Measurements from ENCODE around the gene SPRR2B.

- TF ChIP-seq REST (IDR thresholded peaks at IDR 0.05; ENCODE audit: borderline replicate concordance in 1 of 2, low read depth in 1 of 2, low read length in 2 of 2) (no peak), HDAC2 (CRISPR knock-in tag; IDR thresholded peaks at IDR 0.05) (no peak), ZNF879 (CRISPR knock-in tag; IDR thresholded peaks at IDR 0.05) (no peak)
These were observed 42.0 kb upstream of the SPRR2B start, which contains the start of gene SPRR2F for GRCh38 chr1:153113416-153113815.

All from HepG2 (cell line).